K562 (cell line): ENCODE measurements around the gene PHOX2A. TPM values are rescaled to one million over a fixed set of nuclear protein-coding genes. Genes with fewer than 3 reads are reported as not detected.

Experiments
- HDAC6 ChIP-seq: IDR thresholded peaks from 2 replicates; pipeline ENCODE4 v1.6.1; 2012; ENCODE audit warnings: low read depth, mild to moderate bottlenecking, control low read depth, inconsistent platforms, low read length, moderate library complexity
- NR4A1 ChIP-seq, 2 experiments: fragments of 250-450 bp in 1 of 2; fragments of 450-650 bp in 1 of 2; sonication (Bioruptor Pico) in 1 of 2; IDR thresholded peaks; 2 replicates each; pipeline versions ENCODE4 v1.4.0 to v1.6.1; 2016 to 2020; ENCODE audit warnings: mild to moderate bottlenecking in 2 of 2, missing compliant biosample characterization in 1 of 2, missing genetic modification characterization in 1 of 2, moderate library complexity in 1 of 2
- TBP ChIP-seq: optimal IDR thresholded peaks from 2 replicates; pipeline ENCODE3; 2011; ENCODE audit warnings: low read depth, low read length, improper control_type of control experiment
- YY1 ChIP-seq, 3 experiments: IDR thresholded peaks; 2 replicates each; pipeline ENCODE4 v1.6.1; 2011; ENCODE audit warnings: low read length in 2 of 3, mild to moderate bottlenecking in 2 of 3, moderate library complexity in 2 of 3, borderline replicate concordance in 1 of 3, control low read depth in 1 of 3, low read depth in 1 of 3; ENCODE audit not compliant: insufficient read depth in 3 of 3, insufficient replicate concordance in 2 of 3, control insufficient read depth in 1 of 3, insufficient read length in 1 of 3; ENCODE audit errors: extremely low read depth in 1 of 3
- ZNF830 ChIP-seq: fragments of 250-450 bp; sonication (Bioruptor Pico); IDR thresholded peaks from 2 replicates; pipeline ENCODE4 v1.5.0; 2021; ENCODE audit warnings: mild to moderate bottlenecking
- polyA plus RNA-seq, 8 experiments: library from polyadenylated mRNA; depleted of rRNA in 4 of 8; stranded (reverse) in 5 of 8; unstranded in 3 of 8; fragments of >200 nt; fragmentation: Nextera tagmentation in 2 of 8; fragmentation: Illumina TruSeq in 1 of 8; extraction: Ambion mirVana in 2 of 8; extraction: Trizol in 1 of 8; gene quantifications; 2 replicates each; pipeline versions ENCODE4 v1.2.1 to v1.2.3, GENCODE V29; 2011 to 2014; ENCODE audit warnings: inconsistent platforms in 1 of 8, missing spikeins in 1 of 8
- total RNA-seq, 7 experiments: library from RNA; depleted of rRNA in 6 of 7; stranded (reverse); fragments of >200 nt in 6 of 7; fragmentation: Illumina TruSeq in 2 of 7; extraction: Trizol in 2 of 7; gene quantifications; 2 replicates each; pipeline versions ENCODE4 v1.2.1 to v1.2.3, GENCODE V29; 2011 to 2021; ENCODE audit warnings: low replicate concordance in 1 of 7
- TF ChIP-seq, protein P1 (sequence below): fragments of 450-650 bp; IDR thresholded peaks from 2 replicates; pipeline ENCODE4 v1.6.1; 2016; ENCODE audit warnings: mild to moderate bottlenecking, moderate library complexity
- TF ChIP-seq, protein P2 (sequence below): fragments of 450-650 bp; formaldehyde crosslinking; conservative IDR thresholded peaks from 2 replicates; pipeline ENCODE4 v1.4.0; 2022; ENCODE audit warnings: mild to moderate bottlenecking, missing genetic modification characterization
- TF ChIP-seq, protein P3 (sequence below): fragments of 250-450 bp; sonication (Bioruptor Pico); IDR thresholded peaks from 2 replicates; pipeline ENCODE4 v1.8.0; 2021; ENCODE audit warnings: borderline replicate concordance, mild to moderate bottlenecking, moderate library complexity; ENCODE audit not compliant: poor library complexity, severe bottlenecking
- TF ChIP-seq, protein P4 (sequence below): fragments of 450-650 bp; IDR thresholded peaks from 2 replicates; pipeline ENCODE4 v1.6.1; 2016

The PHOX2A gene
- total and polyA plus RNA-seq, 9 of the 15 experiments (the other 6 are each of a cell fraction or from before 2014, with no cell fraction given) = not detected

DNA sequence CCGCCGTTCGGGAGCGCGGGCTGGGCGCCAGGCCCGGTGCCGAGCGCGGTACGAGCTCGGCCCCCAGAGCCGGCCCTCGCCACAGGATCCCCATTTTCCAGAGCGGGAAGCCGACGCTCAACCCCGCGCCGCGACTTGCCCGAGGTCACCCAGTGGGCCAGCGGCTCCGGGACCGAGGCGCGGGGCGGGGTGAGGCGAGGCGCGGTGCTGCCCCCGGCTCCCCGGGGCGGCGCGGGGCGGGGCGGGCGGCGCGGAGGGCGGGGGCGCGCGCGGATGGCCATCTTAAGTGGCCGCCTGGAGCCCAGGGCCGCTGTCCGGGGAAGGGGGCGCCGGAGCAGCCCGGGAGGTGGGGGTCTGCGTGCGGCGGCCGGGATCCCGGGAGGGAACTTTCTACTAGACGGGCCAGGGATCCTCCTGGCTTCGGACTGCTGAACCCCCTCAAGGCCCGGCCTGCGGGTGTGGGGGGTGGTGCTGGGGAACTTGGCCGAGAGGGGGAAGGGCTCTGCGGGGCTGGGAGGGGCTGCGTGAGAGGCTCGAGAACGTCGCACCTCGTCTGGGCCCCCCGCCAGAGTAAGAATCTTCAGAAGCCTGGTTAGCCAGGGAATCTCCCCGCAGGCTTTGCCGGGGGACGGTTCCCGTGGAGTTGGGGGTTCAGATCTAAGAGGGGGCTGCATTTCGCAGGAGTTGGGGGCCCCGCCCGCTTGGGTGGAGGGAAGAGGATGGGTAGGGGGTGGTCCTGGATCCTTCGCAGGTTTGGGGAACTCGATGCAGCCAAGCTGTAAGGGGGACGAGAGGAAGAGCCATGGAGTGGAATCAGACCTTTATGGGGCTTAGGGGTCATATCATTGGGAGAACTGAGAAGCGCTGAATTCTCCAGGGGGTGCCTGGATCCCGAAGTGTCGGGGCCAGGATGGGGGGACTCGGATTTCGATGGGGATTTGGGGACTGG, 20.1 kb downstream of the PHOX2A start (continued):
- TF ChIP-seq, protein P1, sequence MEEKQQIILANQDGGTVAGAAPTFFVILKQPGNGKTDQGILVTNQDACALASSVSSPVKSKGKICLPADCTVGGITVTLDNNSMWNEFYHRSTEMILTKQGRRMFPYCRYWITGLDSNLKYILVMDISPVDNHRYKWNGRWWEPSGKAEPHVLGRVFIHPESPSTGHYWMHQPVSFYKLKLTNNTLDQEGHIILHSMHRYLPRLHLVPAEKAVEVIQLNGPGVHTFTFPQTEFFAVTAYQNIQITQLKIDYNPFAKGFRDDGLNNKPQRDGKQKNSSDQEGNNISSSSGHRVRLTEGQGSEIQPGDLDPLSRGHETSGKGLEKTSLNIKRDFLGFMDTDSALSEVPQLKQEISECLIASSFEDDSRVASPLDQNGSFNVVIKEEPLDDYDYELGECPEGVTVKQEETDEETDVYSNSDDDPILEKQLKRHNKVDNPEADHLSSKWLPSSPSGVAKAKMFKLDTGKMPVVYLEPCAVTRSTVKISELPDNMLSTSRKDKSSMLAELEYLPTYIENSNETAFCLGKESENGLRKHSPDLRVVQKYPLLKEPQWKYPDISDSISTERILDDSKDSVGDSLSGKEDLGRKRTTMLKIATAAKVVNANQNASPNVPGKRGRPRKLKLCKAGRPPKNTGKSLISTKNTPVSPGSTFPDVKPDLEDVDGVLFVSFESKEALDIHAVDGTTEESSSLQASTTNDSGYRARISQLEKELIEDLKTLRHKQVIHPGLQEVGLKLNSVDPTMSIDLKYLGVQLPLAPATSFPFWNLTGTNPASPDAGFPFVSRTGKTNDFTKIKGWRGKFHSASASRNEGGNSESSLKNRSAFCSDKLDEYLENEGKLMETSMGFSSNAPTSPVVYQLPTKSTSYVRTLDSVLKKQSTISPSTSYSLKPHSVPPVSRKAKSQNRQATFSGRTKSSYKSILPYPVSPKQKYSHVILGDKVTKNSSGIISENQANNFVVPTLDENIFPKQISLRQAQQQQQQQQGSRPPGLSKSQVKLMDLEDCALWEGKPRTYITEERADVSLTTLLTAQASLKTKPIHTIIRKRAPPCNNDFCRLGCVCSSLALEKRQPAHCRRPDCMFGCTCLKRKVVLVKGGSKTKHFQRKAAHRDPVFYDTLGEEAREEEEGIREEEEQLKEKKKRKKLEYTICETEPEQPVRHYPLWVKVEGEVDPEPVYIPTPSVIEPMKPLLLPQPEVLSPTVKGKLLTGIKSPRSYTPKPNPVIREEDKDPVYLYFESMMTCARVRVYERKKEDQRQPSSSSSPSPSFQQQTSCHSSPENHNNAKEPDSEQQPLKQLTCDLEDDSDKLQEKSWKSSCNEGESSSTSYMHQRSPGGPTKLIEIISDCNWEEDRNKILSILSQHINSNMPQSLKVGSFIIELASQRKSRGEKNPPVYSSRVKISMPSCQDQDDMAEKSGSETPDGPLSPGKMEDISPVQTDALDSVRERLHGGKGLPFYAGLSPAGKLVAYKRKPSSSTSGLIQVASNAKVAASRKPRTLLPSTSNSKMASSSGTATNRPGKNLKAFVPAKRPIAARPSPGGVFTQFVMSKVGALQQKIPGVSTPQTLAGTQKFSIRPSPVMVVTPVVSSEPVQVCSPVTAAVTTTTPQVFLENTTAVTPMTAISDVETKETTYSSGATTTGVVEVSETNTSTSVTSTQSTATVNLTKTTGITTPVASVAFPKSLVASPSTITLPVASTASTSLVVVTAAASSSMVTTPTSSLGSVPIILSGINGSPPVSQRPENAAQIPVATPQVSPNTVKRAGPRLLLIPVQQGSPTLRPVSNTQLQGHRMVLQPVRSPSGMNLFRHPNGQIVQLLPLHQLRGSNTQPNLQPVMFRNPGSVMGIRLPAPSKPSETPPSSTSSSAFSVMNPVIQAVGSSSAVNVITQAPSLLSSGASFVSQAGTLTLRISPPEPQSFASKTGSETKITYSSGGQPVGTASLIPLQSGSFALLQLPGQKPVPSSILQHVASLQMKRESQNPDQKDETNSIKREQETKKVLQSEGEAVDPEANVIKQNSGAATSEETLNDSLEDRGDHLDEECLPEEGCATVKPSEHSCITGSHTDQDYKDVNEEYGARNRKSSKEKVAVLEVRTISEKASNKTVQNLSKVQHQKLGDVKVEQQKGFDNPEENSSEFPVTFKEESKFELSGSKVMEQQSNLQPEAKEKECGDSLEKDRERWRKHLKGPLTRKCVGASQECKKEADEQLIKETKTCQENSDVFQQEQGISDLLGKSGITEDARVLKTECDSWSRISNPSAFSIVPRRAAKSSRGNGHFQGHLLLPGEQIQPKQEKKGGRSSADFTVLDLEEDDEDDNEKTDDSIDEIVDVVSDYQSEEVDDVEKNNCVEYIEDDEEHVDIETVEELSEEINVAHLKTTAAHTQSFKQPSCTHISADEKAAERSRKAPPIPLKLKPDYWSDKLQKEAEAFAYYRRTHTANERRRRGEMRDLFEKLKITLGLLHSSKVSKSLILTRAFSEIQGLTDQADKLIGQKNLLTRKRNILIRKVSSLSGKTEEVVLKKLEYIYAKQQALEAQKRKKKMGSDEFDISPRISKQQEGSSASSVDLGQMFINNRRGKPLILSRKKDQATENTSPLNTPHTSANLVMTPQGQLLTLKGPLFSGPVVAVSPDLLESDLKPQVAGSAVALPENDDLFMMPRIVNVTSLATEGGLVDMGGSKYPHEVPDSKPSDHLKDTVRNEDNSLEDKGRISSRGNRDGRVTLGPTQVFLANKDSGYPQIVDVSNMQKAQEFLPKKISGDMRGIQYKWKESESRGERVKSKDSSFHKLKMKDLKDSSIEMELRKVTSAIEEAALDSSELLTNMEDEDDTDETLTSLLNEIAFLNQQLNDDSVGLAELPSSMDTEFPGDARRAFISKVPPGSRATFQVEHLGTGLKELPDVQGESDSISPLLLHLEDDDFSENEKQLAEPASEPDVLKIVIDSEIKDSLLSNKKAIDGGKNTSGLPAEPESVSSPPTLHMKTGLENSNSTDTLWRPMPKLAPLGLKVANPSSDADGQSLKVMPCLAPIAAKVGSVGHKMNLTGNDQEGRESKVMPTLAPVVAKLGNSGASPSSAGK = no peak
- TF ChIP-seq TBP (no peak), ZNF830 (CRISPR knock-in tag) (0 out of 2 replicates have a peak, but pooled peaks have one; percentile 61), NR4A1 (CRISPR knock-in tag; IDR thresholded peaks at IDR 0.05) (no peak), NR4A1 (tag; IDR thresholded peaks at IDR 0.05) (no peak), HDAC6 (no peak), YY1 (IDR thresholded peaks at IDR 0.05; ENCODE audit: borderline replicate concordance in 1 of 3, control insufficient read depth in 1 of 3, extremely low read depth in 1 of 3, insufficient read depth in 3 of 3, insufficient read length in 1 of 3, insufficient replicate concordance in 2 of 3, low read depth in 1 of 3, low read length in 2 of 3) (peak in 2 of 3 experiments; percentile 70 to 84)
- TF ChIP-seq, protein P2, sequence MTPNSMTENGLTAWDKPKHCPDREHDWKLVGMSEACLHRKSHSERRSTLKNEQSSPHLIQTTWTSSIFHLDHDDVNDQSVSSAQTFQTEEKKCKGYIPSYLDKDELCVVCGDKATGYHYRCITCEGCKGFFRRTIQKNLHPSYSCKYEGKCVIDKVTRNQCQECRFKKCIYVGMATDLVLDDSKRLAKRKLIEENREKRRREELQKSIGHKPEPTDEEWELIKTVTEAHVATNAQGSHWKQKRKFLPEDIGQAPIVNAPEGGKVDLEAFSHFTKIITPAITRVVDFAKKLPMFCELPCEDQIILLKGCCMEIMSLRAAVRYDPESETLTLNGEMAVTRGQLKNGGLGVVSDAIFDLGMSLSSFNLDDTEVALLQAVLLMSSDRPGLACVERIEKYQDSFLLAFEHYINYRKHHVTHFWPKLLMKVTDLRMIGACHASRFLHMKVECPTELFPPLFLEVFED (CRISPR knock-in tag) = 0 out of 2 replicates have a peak, but pooled peaks have one; percentile 14
- TF ChIP-seq, protein P3, sequence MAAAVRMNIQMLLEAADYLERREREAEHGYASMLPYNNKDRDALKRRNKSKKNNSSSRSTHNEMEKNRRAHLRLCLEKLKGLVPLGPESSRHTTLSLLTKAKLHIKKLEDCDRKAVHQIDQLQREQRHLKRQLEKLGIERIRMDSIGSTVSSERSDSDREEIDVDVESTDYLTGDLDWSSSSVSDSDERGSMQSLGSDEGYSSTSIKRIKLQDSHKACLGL = no peak
- TF ChIP-seq, protein P4, sequence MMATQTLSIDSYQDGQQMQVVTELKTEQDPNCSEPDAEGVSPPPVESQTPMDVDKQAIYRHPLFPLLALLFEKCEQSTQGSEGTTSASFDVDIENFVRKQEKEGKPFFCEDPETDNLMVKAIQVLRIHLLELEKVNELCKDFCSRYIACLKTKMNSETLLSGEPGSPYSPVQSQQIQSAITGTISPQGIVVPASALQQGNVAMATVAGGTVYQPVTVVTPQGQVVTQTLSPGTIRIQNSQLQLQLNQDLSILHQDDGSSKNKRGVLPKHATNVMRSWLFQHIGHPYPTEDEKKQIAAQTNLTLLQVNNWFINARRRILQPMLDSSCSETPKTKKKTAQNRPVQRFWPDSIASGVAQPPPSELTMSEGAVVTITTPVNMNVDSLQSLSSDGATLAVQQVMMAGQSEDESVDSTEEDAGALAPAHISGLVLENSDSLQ = no peak
